Small intestine (tissue), 7 donors: ENCODE results near the gene RIPK4. TPM values are rescaled to one million over a fixed set of nuclear protein-coding genes. Genes with fewer than 3 reads are reported as not detected.

Source experiments
- DNase-seq, 2 donors: peaks; one replicate each; pipeline versions ENCODE4 v3.0.0 to v3.0.0-alpha.2; 2013
- FAIRE-seq: peaks from 2 replicates; lab custom pipeline; 2012; peaks lifted over from hg19 to GRCh38; lab: Jason Lieb, UNC
- H3K27ac ChIP-seq, 3 donors: one replicate each; pipeline ENCODE4 v1.5.1; 2013; ENCODE audit warnings: low read length in 2 of 3, mild to moderate bottlenecking in 2 of 3, control low read depth in 1 of 3, inconsistent platforms in 1 of 3, low read depth in 1 of 3, moderate library complexity in 1 of 3
- H3K27me3 ChIP-seq, 3 donors: one replicate each; pipeline ENCODE4 v1.6.1; 2013; ENCODE audit warnings: low read length in 3 of 3, inconsistent platforms in 1 of 3; ENCODE audit not compliant: control insufficient read depth in 3 of 3, insufficient read depth in 3 of 3
- H3K36me3 ChIP-seq, 3 donors: one replicate each; pipeline ENCODE4 v1.6.1; 2013; ENCODE audit warnings: low read length in 3 of 3, inconsistent platforms in 1 of 3, low read depth in 1 of 3, mild to moderate bottlenecking in 1 of 3, moderate library complexity in 1 of 3; ENCODE audit not compliant: control insufficient read depth in 3 of 3, insufficient read depth in 2 of 3
- H3K4me1 ChIP-seq, 3 donors: one replicate each; pipeline ENCODE4 v1.6.1; 2013; ENCODE audit warnings: low read length in 2 of 3, inconsistent platforms in 1 of 3, low read depth in 1 of 3, mild to moderate bottlenecking in 1 of 3, moderate library complexity in 1 of 3; ENCODE audit not compliant: control insufficient read depth in 3 of 3, insufficient read depth in 2 of 3
- H3K4me3 ChIP-seq, 3 donors: one replicate each; pipeline ENCODE4 v1.5.1; 2013; ENCODE audit warnings: low read length in 3 of 3, control low read depth in 1 of 3, inconsistent platforms in 1 of 3, low read depth in 1 of 3, mild to moderate bottlenecking in 1 of 3, moderate library complexity in 1 of 3
- H3K9me3 ChIP-seq, 2 donors: one replicate each; pipeline ENCODE4 v1.6.1; 2013; ENCODE audit warnings: low read depth in 1 of 2, low read length in 1 of 2; ENCODE audit not compliant: control insufficient read depth in 2 of 2, insufficient read depth in 1 of 2
- WGBS, 3 donors: extraction: QIAGEN DNeasy Blood & Tissue Kit; methylation state at CpG; one replicate each; pipeline ENCODE4 v1.1.7; 2013; 5-methylcytosine and 5-hydroxymethylcytosine counted together
- polyA plus RNA-seq, 4 donors: library from polyadenylated mRNA; stranded (reverse) in 3 of 4; unstranded in 1 of 4; fragments of 200-250 nt in 3 of 4; fragments of 120-200 nt in 1 of 4; gene quantifications; one replicate each; pipeline versions ENCODE4 v1.2.1 to v1.2.3, GENCODE V29; 2013
- donor health status: healthy with polysubstance abuse.
- donor health status: control.
- donor health status: control.
- donor health status: Bipolar disorder and iron deficiency.
- donor health status: healthy.

The RIPK4 gene
- polyA plus RNA-seq, 4 donors, result 9.7 to 28.4 (median 20.5) TPM

DNA sequence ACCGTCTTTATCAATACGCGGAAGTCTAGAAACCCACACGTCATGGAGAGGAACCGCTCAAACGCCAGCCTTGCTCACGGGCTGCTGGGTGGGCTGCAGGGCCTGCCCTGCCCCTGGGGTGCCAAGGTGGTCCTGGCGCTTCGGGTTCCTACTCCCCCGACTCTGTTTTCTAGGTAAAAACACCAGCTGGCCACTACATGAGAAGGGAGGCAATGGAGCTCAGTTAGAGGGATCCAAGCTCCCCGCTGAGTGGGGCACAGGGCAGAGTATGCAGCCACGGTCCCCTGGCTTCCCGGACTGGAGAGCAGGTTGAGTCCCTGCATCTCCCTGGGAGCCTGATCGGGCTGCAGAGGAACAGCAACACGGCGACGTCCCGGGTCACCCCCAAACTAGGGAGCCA lies 41.2 kb upstream of the RIPK4 start:
- 96 to 98% (median 97%) methylated on average over 18 of the region's 18 CpGs for WGBS, 3 donors
- no peak overlapping the region for H3K27ac ChIP-seq
- no peaks in the 10 kb centered on the region for H3K9me3 ChIP-seq
- H3K27me3 ChIP-seq, result no peaks in the 10 kb centered on the region
- H3K4me1 ChIP-seq, result no peaks in the 10 kb centered on the region
- no peak for DNase-seq
- H3K36me3 ChIP-seq, result peaks cover 8 to 49% (median 11%) of the 10 kb centered on the region in 3 donors
- no peak for FAIRE-seq
- no peak overlapping the region for H3K4me3 ChIP-seq

DNA sequence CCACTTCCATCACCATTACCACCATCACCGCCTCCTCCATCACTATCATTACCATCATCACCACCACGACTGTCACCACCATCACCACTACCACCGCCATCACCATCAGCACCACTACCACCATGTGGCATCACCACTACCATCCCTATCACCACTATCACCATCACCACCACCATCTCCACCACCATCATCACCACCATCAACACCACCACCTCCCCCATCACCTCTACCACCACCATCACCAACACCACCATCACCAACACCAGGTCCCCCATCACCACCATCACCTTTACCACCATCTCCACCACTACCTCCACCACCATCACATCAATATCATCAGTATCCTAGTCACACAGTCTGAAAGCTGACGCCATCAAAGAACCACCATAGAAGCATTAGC lies 39.9 kb upstream of the RIPK4 start:
- Histone ChIP-seq H3K27ac (no peak overlapping the region), H3K9me3 (no peaks in the 10 kb centered on the region), H3K27me3 (no peaks in the 10 kb centered on the region), H3K4me1 (no peaks in the 10 kb centered on the region), H3K36me3 (peaks cover 2 to 47% (median 9%) of the 10 kb centered on the region in 3 donors), H3K4me3 (no peak overlapping the region)
- WGBS, 3 donors, result 97 to 98% (median 98%) methylated on average over 4 of the region's 4 CpGs
- DNase-seq, result no peak
- FAIRE-seq, result no peak

DNA sequence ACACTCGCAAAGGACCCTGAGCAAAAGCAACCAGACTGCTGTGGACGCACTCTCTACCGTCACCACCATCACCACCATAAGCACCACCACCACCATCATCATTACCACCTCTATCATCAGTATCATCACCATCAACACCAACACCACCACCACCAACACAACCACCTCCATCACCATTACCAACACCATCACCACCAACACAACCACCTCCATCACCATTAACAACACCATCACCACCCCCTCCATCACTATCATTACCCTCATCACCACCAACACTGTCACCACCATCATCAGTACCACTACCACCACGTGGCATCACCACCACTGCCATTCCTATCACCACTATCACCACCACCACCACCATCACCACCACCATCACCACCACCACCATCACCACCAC lies 38.8 kb upstream of the RIPK4 start:
- FAIRE-seq, result no peak
- Histone ChIP-seq H3K36me3 (peaks cover 2 to 51% (median 8%) of the 10 kb centered on the region in 3 donors), H3K4me3 (no peak overlapping the region), H3K4me1 (no peaks in the 10 kb centered on the region), H3K27me3 (no peaks in the 10 kb centered on the region), H3K9me3 (no peaks in the 10 kb centered on the region), H3K27ac (no peak overlapping the region)
- DNase-seq, result no peak
- WGBS, 3 donors, result 96 to 99% (median 98%) methylated on average over 4 of the region's 4 CpGs

DNA sequence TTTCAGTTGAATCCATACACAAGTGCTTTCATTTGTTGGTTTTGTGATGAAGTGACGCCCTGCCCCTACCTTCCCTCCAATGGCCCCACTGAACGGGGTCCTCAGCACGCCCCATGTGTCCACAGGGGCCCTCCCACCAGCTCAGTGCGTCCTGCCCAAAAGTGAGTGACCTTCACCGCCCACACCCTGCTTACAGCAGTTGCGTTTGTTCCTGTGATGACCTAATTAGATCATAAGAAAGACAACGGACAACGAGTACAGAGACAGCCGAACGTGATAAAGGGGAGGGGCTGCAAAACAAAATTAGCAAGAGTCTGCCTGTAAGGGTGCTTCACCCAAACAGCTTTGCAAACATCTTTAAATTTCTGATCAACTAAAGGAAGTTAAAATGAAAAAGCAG lies 38.2 kb upstream of the RIPK4 start:
- Histone ChIP-seq H3K4me3 (no peak overlapping the region), H3K4me1 (no peaks in the 10 kb centered on the region), H3K27ac (no peak overlapping the region), H3K36me3 (peaks cover 2 to 50% (median 7%) of the 10 kb centered on the region in 3 donors), H3K9me3 (no peaks in the 10 kb centered on the region), H3K27me3 (no peaks in the 10 kb centered on the region)
- no peak for FAIRE-seq
- WGBS, 3 donors, result 85 to 88% (median 87%) methylated on average over 10 of the region's 10 CpGs
- DNase-seq, result no peak

DNA sequence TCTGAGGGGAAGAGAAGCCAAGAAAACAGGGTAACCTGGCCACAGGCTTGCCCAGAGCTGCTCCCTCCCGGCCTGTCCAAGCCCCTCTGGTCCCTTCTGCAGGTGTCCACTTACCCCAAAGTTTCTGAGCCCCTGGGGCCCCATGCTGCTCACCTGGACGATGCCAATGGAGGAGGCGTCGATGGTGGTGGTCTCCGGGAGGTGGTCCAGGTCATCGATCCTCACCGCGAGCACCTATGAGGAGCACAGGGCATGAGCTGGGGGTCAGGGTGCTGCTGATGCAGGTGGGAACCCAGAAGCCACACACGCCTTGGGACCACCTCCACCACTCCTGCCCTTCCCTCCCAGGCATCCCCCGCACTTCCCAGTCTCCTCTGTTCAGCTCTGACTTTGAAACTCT lies 37.5 kb upstream of the RIPK4 start:
- no peaks in the 10 kb centered on the region for H3K9me3 ChIP-seq
- no peaks in the 10 kb centered on the region for H3K27me3 ChIP-seq
- H3K36me3 ChIP-seq, result peaks cover 2 to 47% (median 4%) of the 10 kb centered on the region in 3 donors
- 97 to 99% (median 97%) methylated on average over 10 of the region's 10 CpGs for WGBS, 3 donors
- FAIRE-seq (no peak), DNase-seq (no peak)
- no peaks in the 10 kb centered on the region for H3K4me1 ChIP-seq
- no peak overlapping the region for H3K4me3 ChIP-seq
- no peak overlapping the region for H3K27ac ChIP-seq

DNA sequence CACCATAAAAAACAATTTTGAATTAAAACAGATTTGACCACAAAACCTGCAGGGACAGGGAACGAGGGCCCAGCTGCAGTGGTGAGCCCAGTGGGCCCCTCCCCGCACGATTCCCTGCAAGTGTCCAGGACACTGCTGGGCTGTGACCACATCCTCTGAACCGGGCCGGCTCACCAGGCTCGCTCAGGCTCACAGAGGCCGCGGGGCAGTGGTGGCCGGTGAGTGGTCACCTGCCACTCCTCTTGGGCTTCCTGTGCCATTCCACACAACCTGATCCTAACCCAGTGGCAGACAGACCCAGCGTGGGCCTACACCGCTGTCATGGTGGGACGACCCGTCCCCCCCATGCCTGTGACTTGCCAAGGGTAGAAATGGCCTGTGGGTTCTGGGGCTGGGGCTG lies 36.5 kb upstream of the RIPK4 start:
- WGBS, 3 donors, result 84 to 96% (median 89%) methylated on average over 13 of the region's 13 CpGs
- DNase-seq, result no peak

DNA sequence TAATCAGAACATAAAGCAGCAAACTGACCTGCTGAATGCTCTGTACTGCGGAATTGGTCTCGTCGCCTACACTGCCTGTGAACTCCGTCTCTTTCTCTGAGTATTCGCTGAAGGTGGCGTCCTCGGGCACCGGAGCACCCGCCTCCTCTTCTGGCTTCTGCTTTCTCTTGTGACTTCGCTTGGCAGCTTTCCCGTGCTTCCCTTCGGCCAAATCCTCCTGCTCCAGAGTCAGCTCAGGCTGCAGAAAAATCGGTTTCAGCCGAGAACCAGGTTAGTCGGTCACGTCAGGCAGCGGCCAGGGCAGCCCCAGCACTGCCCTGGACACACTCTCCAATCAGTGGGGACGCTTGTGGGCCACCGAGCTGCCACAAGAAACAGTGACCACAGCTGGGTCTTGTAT lies 35.8 kb upstream of the RIPK4 start:
- FAIRE-seq (no peak), DNase-seq (no peak)
- no peaks in the 10 kb centered on the region for H3K27me3 ChIP-seq
- H3K4me3 ChIP-seq, result no peak overlapping the region
- peaks cover 2 to 45% (median 7%) of the 10 kb centered on the region in 3 donors for H3K36me3 ChIP-seq
- 64 to 88% (median 86%) methylated on average over 19 of the region's 19 CpGs for WGBS, 3 donors
- H3K4me1 ChIP-seq, result no peaks in the 10 kb centered on the region
- no peaks in the 10 kb centered on the region for H3K9me3 ChIP-seq
- H3K27ac ChIP-seq, result no peak overlapping the region

More for the DNA sequence above, 36.5 kb upstream of the RIPK4 start:
- no peaks in the 10 kb centered on the region for H3K9me3 ChIP-seq
- H3K36me3 ChIP-seq, result peaks cover 3 to 47% (median 5%) of the 10 kb centered on the region in 3 donors
- no peak overlapping the region for H3K4me3 ChIP-seq
- no peaks in the 10 kb centered on the region for H3K4me1 ChIP-seq
- no peak overlapping the region for H3K27ac ChIP-seq
- FAIRE-seq, result no peak
- no peaks in the 10 kb centered on the region for H3K27me3 ChIP-seq

DNA sequence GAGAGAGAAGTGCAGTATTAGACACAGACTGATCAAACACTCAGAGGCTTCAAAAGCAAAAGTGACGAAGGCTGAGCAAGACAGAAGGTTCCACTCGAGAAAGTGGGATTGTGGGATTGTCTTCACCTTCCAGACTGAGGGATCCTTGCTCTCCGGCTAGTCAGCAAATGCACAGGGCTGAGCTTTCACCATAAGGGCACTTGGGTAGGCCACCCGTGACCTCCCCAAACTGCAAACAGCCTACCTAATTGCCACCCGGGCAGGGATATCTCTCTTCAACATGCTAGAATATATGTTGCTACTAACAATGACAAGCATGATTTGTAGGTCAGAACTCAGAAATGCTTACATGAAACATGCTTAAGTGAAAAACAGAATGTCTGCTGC lies 35.3 kb upstream of the RIPK4 start:
- H3K4me3 ChIP-seq, result no peak overlapping the region
- WGBS, 3 donors, result 75 to 90% (median 75%) methylated on average over 5 of the region's 5 CpGs
- no peaks in the 10 kb centered on the region for H3K9me3 ChIP-seq
- FAIRE-seq (no peak), DNase-seq (no peak)
- H3K27me3 ChIP-seq, result no peaks in the 10 kb centered on the region
- no peak overlapping the region for H3K27ac ChIP-seq
- H3K4me1 ChIP-seq, result no peaks in the 10 kb centered on the region
- peaks cover 2 to 44% (median 7%) of the 10 kb centered on the region in 3 donors for H3K36me3 ChIP-seq
